Endodermal cell (in vitro differentiated cells): Measurements from ENCODE around the gene RNF130. TPM values are rescaled to one million over a fixed set of nuclear protein-coding genes. Genes with fewer than 3 reads are reported as not detected.

ENCODE experiments used
- DNase-seq: peaks from one replicate; pipeline ENCODE4 v3.0.0-alpha.2; 2017
- H3K27ac ChIP-seq: 2 replicates; pipeline ENCODE4 v1.5.1; 2013; ENCODE audit warnings: mild to moderate bottlenecking, low read depth, low read length, moderate library complexity
- H3K27me3 ChIP-seq: 2 replicates; pipeline ENCODE4 v1.6.1; 2013; ENCODE audit warnings: mild to moderate bottlenecking, low read length, moderate library complexity; ENCODE audit not compliant: insufficient read depth, control insufficient read depth, poor library complexity, severe bottlenecking
- H3K36me3 ChIP-seq: 2 replicates; pipeline ENCODE4 v1.7.0; 2013; ENCODE audit warnings: mild to moderate bottlenecking, low read length, moderate library complexity; ENCODE audit not compliant: control insufficient read depth, insufficient read depth
- H3K4me1 ChIP-seq: one replicate; pipeline ENCODE4 v1.7.0; 2013; ENCODE audit warnings: low read length; ENCODE audit not compliant: control insufficient read depth, insufficient read depth
- H3K4me3 ChIP-seq: 2 replicates; pipeline ENCODE4 v1.5.1; 2013; ENCODE audit warnings: mild to moderate bottlenecking, low read length, moderate library complexity
- H3K9ac ChIP-seq: 2 replicates; pipeline ENCODE4 v1.6.1; 2013; ENCODE audit warnings: mild to moderate bottlenecking, low read length, moderate library complexity; ENCODE audit not compliant: poor library complexity, severe bottlenecking; ENCODE audit errors: extremely low read depth
- H3K9me3 ChIP-seq: 2 replicates; pipeline ENCODE4 v1.6.1; 2013; ENCODE audit warnings: mild to moderate bottlenecking, low read length, moderate library complexity; ENCODE audit not compliant: control insufficient read depth
- H3K27ac Mint-ChIP-seq: 2 replicates; pipeline ENCODE4 v1.8.0; 2020; ENCODE audit warnings: mixed read lengths
- H3K27me3 Mint-ChIP-seq: 2 replicates; pipeline ENCODE4 v1.8.0; 2021; ENCODE audit warnings: mild to moderate bottlenecking, mixed read lengths; ENCODE audit not compliant: insufficient read depth
- H3K36me3 Mint-ChIP-seq: 2 replicates; pipeline ENCODE4 v1.8.0; 2020; ENCODE audit warnings: low read depth, mixed read lengths
- H3K4me1 Mint-ChIP-seq: 2 replicates; pipeline ENCODE4 v1.8.0; 2020; ENCODE audit warnings: mixed read lengths
- H3K4me3 Mint-ChIP-seq: 2 replicates; pipeline ENCODE4 v1.8.0; 2020; ENCODE audit warnings: mild to moderate bottlenecking, moderate library complexity, mixed read lengths
- H3K9me3 Mint-ChIP-seq: 2 replicates; pipeline ENCODE4 v1.8.0; 2020; ENCODE audit warnings: mild to moderate bottlenecking, mixed read lengths
- WGBS, 2 experiments: methylation state at CpG; one replicate each; pipeline versions ENCODE4 v1.1.5 to v1.1.7; 2013; ENCODE audit warnings: missing lambda C conversion rate in 2 of 2, mixed read lengths in 1 of 2; ENCODE audit not compliant: insufficient coverage in 1 of 2, insufficient read length in 1 of 2; 5-methylcytosine and 5-hydroxymethylcytosine counted together
- total RNA-seq, 2 donors: library from RNA; stranded (reverse); fragmentation: NEBNext Ultra II Directional in 1 of 2; extraction: Animal tissue kit (Norgen Biotek cat#: 25700) in 1 of 2; gene quantifications; 2 replicates in 1 of 2; 3 replicates in 1 of 2; pipeline ENCODE4 v1.2.1, GENCODE V29; 2021
- TF ChIP-seq, protein P1 (sequence below): fragments of 200-600 bp; sonication (generic); conservative IDR thresholded peaks from 2 replicates; pipeline ENCODE4 v1.5.0; 2021; ENCODE audit warnings: antibody characterized with exemption, mild to moderate bottlenecking

The RNF130 gene
- total RNA-seq, 2 donors from 2014 or later, result 64.7 to 74.4 TPM

DNA sequence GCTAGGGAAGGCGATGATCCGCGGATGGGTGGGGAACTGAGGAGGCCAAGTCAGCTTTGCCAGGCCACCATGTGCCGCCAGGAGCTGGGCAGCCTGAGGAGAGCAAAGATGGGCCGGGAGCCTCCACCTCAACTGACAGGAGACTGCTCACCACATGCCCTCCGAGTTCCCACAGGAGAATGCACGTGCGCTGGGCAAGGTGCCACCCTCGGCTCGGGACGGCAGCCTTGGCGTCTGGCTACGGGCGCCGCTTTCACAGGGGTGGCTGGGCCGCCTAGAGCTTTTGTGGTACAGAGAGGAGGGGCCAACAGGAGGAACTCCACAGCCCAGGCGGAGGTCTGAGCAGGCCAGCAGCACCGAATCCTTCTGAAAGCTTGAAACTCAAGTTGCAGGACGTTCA is 158.6 kb downstream of the RNF130 start:
- no peaks in the 10 kb centered on the region for H3K4me1 Mint-ChIP-seq

DNA sequence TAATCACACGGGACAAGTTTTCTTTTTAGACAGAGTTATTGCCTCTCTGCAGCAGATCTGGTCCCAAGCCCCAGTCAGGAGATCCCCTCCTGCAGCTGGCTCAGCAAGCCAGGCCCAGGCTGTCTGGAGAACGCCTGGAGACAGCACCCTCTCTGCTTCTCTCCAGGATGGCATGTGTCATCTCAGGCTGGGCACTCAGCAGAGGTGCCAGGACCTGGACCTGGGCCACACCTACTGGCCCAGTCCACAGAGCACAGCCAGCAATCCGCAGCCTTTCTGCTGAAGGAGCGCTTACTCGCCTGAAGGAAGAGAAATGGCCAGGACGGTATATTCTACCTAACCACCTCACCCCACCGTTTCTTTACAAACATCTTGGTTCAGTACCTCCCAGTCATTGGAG is 159.2 kb downstream of the RNF130 start:
- TF ChIP-seq, protein P1, sequence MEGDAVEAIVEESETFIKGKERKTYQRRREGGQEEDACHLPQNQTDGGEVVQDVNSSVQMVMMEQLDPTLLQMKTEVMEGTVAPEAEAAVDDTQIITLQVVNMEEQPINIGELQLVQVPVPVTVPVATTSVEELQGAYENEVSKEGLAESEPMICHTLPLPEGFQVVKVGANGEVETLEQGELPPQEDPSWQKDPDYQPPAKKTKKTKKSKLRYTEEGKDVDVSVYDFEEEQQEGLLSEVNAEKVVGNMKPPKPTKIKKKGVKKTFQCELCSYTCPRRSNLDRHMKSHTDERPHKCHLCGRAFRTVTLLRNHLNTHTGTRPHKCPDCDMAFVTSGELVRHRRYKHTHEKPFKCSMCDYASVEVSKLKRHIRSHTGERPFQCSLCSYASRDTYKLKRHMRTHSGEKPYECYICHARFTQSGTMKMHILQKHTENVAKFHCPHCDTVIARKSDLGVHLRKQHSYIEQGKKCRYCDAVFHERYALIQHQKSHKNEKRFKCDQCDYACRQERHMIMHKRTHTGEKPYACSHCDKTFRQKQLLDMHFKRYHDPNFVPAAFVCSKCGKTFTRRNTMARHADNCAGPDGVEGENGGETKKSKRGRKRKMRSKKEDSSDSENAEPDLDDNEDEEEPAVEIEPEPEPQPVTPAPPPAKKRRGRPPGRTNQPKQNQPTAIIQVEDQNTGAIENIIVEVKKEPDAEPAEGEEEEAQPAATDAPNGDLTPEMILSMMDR, result no peak
- no peaks in the 10 kb centered on the region for H3K9me3 ChIP-seq
- H3K27ac Mint-ChIP-seq, result no peak overlapping the region
- no peaks in the 10 kb centered on the region for H3K36me3 Mint-ChIP-seq
- H3K4me1 Mint-ChIP-seq, result no peaks in the 10 kb centered on the region
- no peak overlapping the region for H3K4me3 Mint-ChIP-seq
- WGBS, 2 experiments, result 90 to 93% methylated on average over 4 to 7 of the region's 7 CpGs
- H3K9me3 Mint-ChIP-seq, result no peaks in the 10 kb centered on the region
- H3K9ac ChIP-seq, result no peak overlapping the region
- no peaks in the 10 kb centered on the region for H3K4me1 ChIP-seq
- no peak overlapping the region for H3K27ac ChIP-seq
- H3K27me3 ChIP-seq, result no peaks in the 10 kb centered on the region
- no peak for DNase-seq
- H3K27me3 Mint-ChIP-seq, result no peaks in the 10 kb centered on the region
- no peak overlapping the region for H3K4me3 ChIP-seq
- H3K36me3 ChIP-seq, result no peaks in the 10 kb centered on the region

More for the DNA sequence above, 158.6 kb downstream of the RNF130 start:
- Histone ChIP-seq H3K9me3 (no peaks in the 10 kb centered on the region), H3K9ac (no peak overlapping the region), H3K27me3 (no peaks in the 10 kb centered on the region), H3K4me3 (no peak overlapping the region), H3K27ac (no peak overlapping the region), H3K36me3 (no peaks in the 10 kb centered on the region), H3K4me1 (no peaks in the 10 kb centered on the region)
- H3K27me3 Mint-ChIP-seq, result no peaks in the 10 kb centered on the region
- WGBS, 2 experiments, result 94 to 95% methylated on average over 10 to 19 of the region's 19 CpGs
- TF ChIP-seq, protein P1, result no peak
- H3K9me3 Mint-ChIP-seq, result no peaks in the 10 kb centered on the region
- H3K4me3 Mint-ChIP-seq, result no peak overlapping the region
- no peaks in the 10 kb centered on the region for H3K36me3 Mint-ChIP-seq
- no peak for DNase-seq
- H3K27ac Mint-ChIP-seq, result no peak overlapping the region

DNA sequence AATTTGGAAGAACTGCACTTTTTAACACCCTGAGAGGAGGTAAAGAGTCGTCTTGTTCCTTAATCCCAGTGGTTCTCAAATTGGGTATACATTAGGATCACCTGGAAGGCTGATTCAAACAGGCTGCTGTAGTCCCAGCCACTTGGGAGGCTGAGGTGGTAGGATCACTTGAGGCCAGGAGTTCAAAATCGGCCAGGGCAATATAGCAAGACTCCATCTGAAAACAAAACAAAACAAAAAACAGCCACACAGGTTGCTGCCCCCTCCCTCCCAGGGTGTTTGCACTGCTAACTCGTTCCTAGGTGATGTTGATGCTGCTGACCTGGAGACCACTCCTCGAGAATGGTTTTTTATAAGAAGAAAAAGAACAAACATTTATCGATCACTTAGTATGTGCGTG is 162.3 kb downstream of the RNF130 start:
- no peak for DNase-seq
- H3K27me3 Mint-ChIP-seq, result no peaks in the 10 kb centered on the region

More for the DNA sequence above, 162.3 kb downstream of the RNF130 start:
- TF ChIP-seq, protein P1, result no peak
- Mint-ChIP-seq H3K4me3 (no peak overlapping the region), H3K27ac (no peak overlapping the region), H3K4me1 (no peaks in the 10 kb centered on the region), H3K36me3 (peaks cover 15% of the 10 kb centered on the region), H3K9me3 (no peaks in the 10 kb centered on the region)
- WGBS, 2 experiments, result 84 to 95% methylated on average over 5 to 6 of the region's 6 CpGs
- H3K9me3 ChIP-seq, result no peaks in the 10 kb centered on the region
- no peak overlapping the region for H3K27ac ChIP-seq
- no peaks in the 10 kb centered on the region for H3K4me1 ChIP-seq
- no peak overlapping the region for H3K9ac ChIP-seq
- H3K27me3 ChIP-seq, result no peaks in the 10 kb centered on the region
- no peak overlapping the region for H3K4me3 ChIP-seq
- peaks cover 13% of the 10 kb centered on the region for H3K36me3 ChIP-seq
